HEK293T (cell line): Measurements from ENCODE around the gene MTARC2.

ENCODE experiments used
- CTCF ChIA-PET: fragments of 350-600 bp; formaldehyde crosslinking; extraction: SDS; loops from one replicate; lab custom pipeline; 2021; ENCODE audit warnings: antibody characterized with exemption, inconsistent platforms; lab: Yijun Ruan, JAX
- POLR2A ChIA-PET: fragments of 350-600 bp; formaldehyde crosslinking; extraction: SDS; loops from one replicate; lab custom pipeline; 2020; ENCODE audit warnings: antibody characterized with exemption, inconsistent platforms; lab: Yijun Ruan, JAX
- DNase-seq: peaks from one replicate; pipeline ENCODE4 v3.0.0; 2012; ENCODE audit warnings: mixed read lengths; ENCODE audit errors: extremely low spot score
- ARNT ChIP-seq: fragments of 450-650 bp; IDR thresholded peaks from 2 replicates; pipeline ENCODE4 v1.6.1; 2017; ENCODE audit warnings: mild to moderate bottlenecking
- BHLHE40 ChIP-seq: fragments of 450-650 bp; IDR thresholded peaks from 2 replicates; pipeline ENCODE4 v1.6.1; 2016; ENCODE audit warnings: mild to moderate bottlenecking, moderate library complexity, borderline replicate concordance
- CTBP1 ChIP-seq: fragments of 450-650 bp; IDR thresholded peaks from 2 replicates; pipeline ENCODE4 v1.6.1; 2016; ENCODE audit warnings: borderline replicate concordance
- ELF4 ChIP-seq: fragments of 450-650 bp; IDR thresholded peaks from 2 replicates; pipeline ENCODE4 v1.6.1; 2017; ENCODE audit warnings: antibody characterized with exemption
- FOXA1 ChIP-seq: fragments of 450-650 bp; IDR thresholded peaks from 2 replicates; pipeline ENCODE4 v1.6.1; 2016; ENCODE audit warnings: mild to moderate bottlenecking
- FOXK2 ChIP-seq: fragments of 450-650 bp; IDR thresholded peaks from 2 replicates; pipeline ENCODE4 v1.6.1; 2016; ENCODE audit warnings: mild to moderate bottlenecking
- FOXM1 ChIP-seq: fragments of 450-650 bp; IDR thresholded peaks from 2 replicates; pipeline ENCODE4 v1.6.1; 2017; ENCODE audit warnings: mild to moderate bottlenecking, borderline replicate concordance
- HDGF ChIP-seq: fragments of 450-650 bp; IDR thresholded peaks from 2 replicates; pipeline ENCODE4 v1.6.1; 2017; ENCODE audit warnings: antibody characterized with exemption, borderline replicate concordance
- L3MBTL2 ChIP-seq: fragments of 450-650 bp; conservative IDR thresholded peaks from 2 replicates; pipeline ENCODE4 v1.6.1; 2016; ENCODE audit warnings: mild to moderate bottlenecking
- LEF1 ChIP-seq: fragments of 450-650 bp; IDR thresholded peaks from 2 replicates; pipeline ENCODE4 v1.6.1; 2017; ENCODE audit warnings: mild to moderate bottlenecking, borderline replicate concordance
- NFRKB ChIP-seq: fragments of 450-650 bp; IDR thresholded peaks from 2 replicates; pipeline ENCODE4 v1.6.1; 2016; ENCODE audit warnings: mild to moderate bottlenecking, moderate library complexity
- PKNOX1 ChIP-seq: fragments of 450-650 bp; IDR thresholded peaks from 2 replicates; pipeline ENCODE4 v1.6.1; 2016
- SP1 ChIP-seq: fragments of 450-650 bp; IDR thresholded peaks from 2 replicates; pipeline ENCODE4 v1.6.1; 2017
- SUZ12 ChIP-seq: fragments of 450-650 bp; IDR thresholded peaks from 2 replicates; pipeline ENCODE4 v1.6.1; 2016; ENCODE audit warnings: mild to moderate bottlenecking
- TARDBP ChIP-seq: fragments of 450-650 bp; IDR thresholded peaks from 2 replicates; pipeline ENCODE4 v1.6.1; 2016
- ZNF384 ChIP-seq: fragments of 450-650 bp; IDR thresholded peaks from 2 replicates; pipeline ENCODE4 v1.6.1; 2016

The MTARC2 gene

DNA sequence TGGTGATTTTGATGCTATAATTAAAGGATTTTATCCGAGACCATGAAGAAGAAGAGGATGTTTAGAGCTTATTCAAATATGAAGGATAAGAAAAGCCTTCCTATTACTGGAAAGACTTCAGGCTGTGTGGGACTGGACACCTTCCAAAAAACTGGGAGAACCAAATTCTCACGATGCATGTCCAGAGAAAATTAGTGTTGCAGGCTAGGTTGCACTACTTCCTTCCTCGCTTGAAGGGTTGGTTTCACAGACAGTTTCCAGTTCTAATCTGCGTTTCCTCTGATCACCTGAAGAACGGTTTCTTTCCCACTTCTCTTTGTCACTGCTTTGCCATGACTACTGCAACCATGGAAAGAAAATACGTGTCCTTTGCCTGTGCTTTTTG lies 2.0 kb downstream of the MTARC2 start:
- TF ChIP-seq LEF1: no peak
- TF ChIP-seq NFRKB: no peak
- TF ChIP-seq ELF4: no peak
- TF ChIP-seq SP1: no peak
- no peak for TF ChIP-seq FOXA1
- TF ChIP-seq ARNT: no peak
- TF ChIP-seq PKNOX1: no peak
- no peak for TF ChIP-seq CTBP1
- no peak for TF ChIP-seq HDGF
- no peak for TF ChIP-seq FOXM1
- TF ChIP-seq TARDBP: no peak
- TF ChIP-seq BHLHE40: no peak
- TF ChIP-seq L3MBTL2: no peak
- TF ChIP-seq SUZ12: no peak
- no peak for TF ChIP-seq ZNF384
- no peak for TF ChIP-seq FOXK2
- ChIA-PET POLR2A (interaction anchor here (2.7 kb wide), 1 partner anchor 12 kb away, joined by 20 read pairs; no protein-coding TSS in a partner anchor), CTCF (no interaction called here)
- DNase-seq: no peak

- CTCF ChIA-PET: no interaction called here
- POLR2A ChIA-PET: no interaction called here
- DNase-seq: no peak
- TF ChIP-seq ZNF384 (no peak), CTBP1 (no peak), BHLHE40 (no peak), FOXK2 (no peak), L3MBTL2 (no peak), FOXM1 (no peak), TARDBP (no peak), LEF1 (no peak), ARNT (no peak), FOXA1 (no peak), PKNOX1 (no peak), ELF4 (no peak), SP1 (no peak)
Measured at GRCh38 chr1:220751111-220751510, 3.0 kb downstream of the MTARC2 start.

DNA sequence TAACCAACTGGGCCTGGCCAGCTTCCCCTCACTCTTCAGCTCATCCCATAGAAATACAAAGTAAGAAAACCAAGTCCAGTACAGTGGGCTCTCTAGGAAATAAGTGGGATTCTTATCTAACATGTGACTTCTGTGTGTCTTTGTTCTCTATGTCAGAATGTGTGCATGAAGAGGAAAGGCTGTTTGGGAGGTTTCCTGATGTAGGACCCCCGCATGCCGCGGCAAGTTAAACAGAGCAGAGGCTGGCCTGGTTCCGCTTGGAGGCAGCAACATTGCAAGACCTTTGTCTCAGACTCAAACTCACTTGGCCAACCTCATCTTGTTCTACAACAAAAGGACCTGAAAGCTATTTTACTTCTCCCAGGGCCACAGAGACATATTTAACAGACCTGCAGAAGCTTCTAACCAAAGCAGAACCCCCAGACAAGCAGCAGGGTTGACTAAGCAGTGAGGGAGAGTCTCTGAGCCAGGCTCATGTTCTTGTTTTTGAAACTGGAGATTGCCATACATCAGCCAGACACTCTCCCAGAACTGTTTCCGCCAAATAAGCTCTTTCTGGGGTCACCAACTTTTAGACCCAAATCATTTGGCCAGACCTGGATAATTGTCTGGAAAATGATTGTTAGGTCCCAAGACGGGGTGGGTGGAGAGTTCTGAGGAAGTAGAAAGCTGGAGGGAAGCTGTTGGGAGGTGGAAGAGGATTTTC lies 6.2 kb downstream of the MTARC2 start:
- POLR2A ChIA-PET: no interaction called here

GRCh38 chr1:220754918-220755295 lies 6.8 kb downstream of the MTARC2 start:
- DNase-seq: no peak
- CTCF ChIA-PET: no interaction called here
- POLR2A ChIA-PET: no interaction called here
- TF ChIP-seq L3MBTL2: no peak
- TF ChIP-seq LEF1: no peak
- TF ChIP-seq PKNOX1: no peak
- no peak for TF ChIP-seq SUZ12
- no peak for TF ChIP-seq SP1
- no peak for TF ChIP-seq BHLHE40
- no peak for TF ChIP-seq TARDBP
- TF ChIP-seq ZNF384: no peak
- no peak for TF ChIP-seq FOXM1
- no peak for TF ChIP-seq FOXA1
- no peak for TF ChIP-seq HDGF
- no peak for TF ChIP-seq CTBP1
- no peak for TF ChIP-seq NFRKB

More for the DNA sequence above, 6.2 kb downstream of the MTARC2 start:
- CTCF ChIA-PET: interaction anchor here (0.6 to 1.2 kb wide), 2 partner anchors 21 to 246 kb away, joined by 3 to 4 read pairs; no protein-coding TSS in a partner anchor
- no peak for TF ChIP-seq HDGF
- TF ChIP-seq ARNT: no peak
- no peak for TF ChIP-seq PKNOX1
- TF ChIP-seq ZNF384: no peak
- no peak for TF ChIP-seq TARDBP
- TF ChIP-seq FOXA1: no peak
- TF ChIP-seq NFRKB: no peak
- no peak for TF ChIP-seq CTBP1
- TF ChIP-seq BHLHE40: no peak
- TF ChIP-seq ELF4: no peak
- no peak for TF ChIP-seq L3MBTL2
- no peak for TF ChIP-seq LEF1
- TF ChIP-seq SUZ12: no peak
- no peak for TF ChIP-seq SP1
- no peak for DNase-seq

DNA sequence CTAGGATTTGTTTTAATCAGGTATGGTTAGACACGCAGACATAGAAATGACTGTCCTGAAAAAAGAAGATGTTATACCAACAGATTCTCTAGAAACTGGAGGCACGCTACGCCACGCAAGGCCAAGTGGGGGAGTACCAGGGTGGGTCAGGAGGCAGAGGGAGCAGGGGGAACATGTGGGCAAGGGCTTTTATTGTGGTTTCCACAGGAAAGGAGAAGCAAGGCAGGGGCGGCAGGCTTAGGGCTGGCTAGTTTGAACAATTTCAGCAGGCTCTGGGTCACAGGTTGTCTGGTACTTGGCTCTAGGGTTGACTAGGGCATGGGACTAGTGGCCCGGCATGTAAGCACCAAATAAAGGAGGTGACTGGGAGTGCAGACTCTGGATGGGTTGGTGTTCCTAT lies 7.2 kb downstream of the MTARC2 start:
- CTCF ChIA-PET: no interaction called here
- no peak for TF ChIP-seq ARNT
- TF ChIP-seq ELF4: no peak
- TF ChIP-seq SUZ12: no peak
- TF ChIP-seq CTBP1: no peak
- TF ChIP-seq HDGF: no peak
- TF ChIP-seq BHLHE40: no peak
- no peak for TF ChIP-seq FOXK2
- POLR2A ChIA-PET: interaction anchor here (1.4 kb wide), 1 partner anchor 32 kb away, joined by 3 read pairs; the partner anchor contains the start of gene MTARC1
- DNase-seq: no peak
